Bronchial epithelial cell (primary cell): ENCODE data around the gene ACKR2. TPM values are rescaled to one million over a fixed set of nuclear protein-coding genes. Genes with fewer than 3 reads are reported as not detected.

Experiments used
- DNase-seq: peaks from one replicate; pipeline ENCODE4 v3.0.0-alpha.2; 2010; ENCODE audit warnings: low read depth
- FAIRE-seq: peaks from 2 replicates; lab custom pipeline; 2011; peaks lifted over from hg19 to GRCh38; lab: Jason Lieb, UNC
- H3K27me3 ChIP-seq: 2 replicates; pipeline ENCODE4 v1.5.1; 2011; ENCODE audit warnings: low read length; ENCODE audit not compliant: control insufficient read depth, insufficient read depth
- H3K36me3 ChIP-seq: 2 replicates; pipeline ENCODE4 v1.5.1; 2011; ENCODE audit warnings: low read length; ENCODE audit not compliant: control insufficient read depth, insufficient read depth
- H3K4me3 ChIP-seq: 2 replicates; pipeline ENCODE4 v1.5.1; 2011; ENCODE audit warnings: mild to moderate bottlenecking, low read depth, low read length, control low read depth
- CTCF ChIP-seq: IDR thresholded peaks from 2 replicates; pipeline ENCODE4 v1.5.1; 2011; ENCODE audit warnings: mild to moderate bottlenecking, moderate library complexity, low read length, control low read depth, inconsistent platforms; ENCODE audit not compliant: insufficient read depth, severe bottlenecking
- total RNA-seq: library from RNA; depleted of rRNA; stranded (reverse); fragments of >200 nt; gene quantifications from 2 replicates; pipeline ENCODE4 v1.2.1, GENCODE V29; 2014

ACKR2 gene
- total RNA-seq, 1 donor from 2014 or later = 1.3 TPM

- FAIRE-seq (no peak), DNase-seq (no peak)
- TF ChIP-seq CTCF = no peak
- peaks cover 1% of the 10 kb centered on the region for H3K36me3 ChIP-seq
- H3K27me3 ChIP-seq = no peaks in the 10 kb centered on the region
- H3K4me3 ChIP-seq = peak overlapping the region; percentile 86
These were observed 6.3 kb upstream of the ACKR2 start for GRCh38 chr3:42802876-42803413.

GRCh38 chr3:42803414-42804105 is 5.7 kb upstream of the ACKR2 start:
- DNase-seq = peak; percentile 31
- H3K36me3 ChIP-seq = peaks cover 1% of the 10 kb centered on the region

GRCh38 chr3:42804106-42804830 is 5.0 kb upstream of the ACKR2 start, which contains the start of gene HIGD1A:
Gene HIGD1A, minus strand, starts transcription at chr3:42804490. Its CDS starts 10,237 bp downstream, at chr3:42794253.
- FAIRE-seq = no peak
- peak within 1 kb of the TSS; percentile 86 for H3K4me3 ChIP-seq

More at GRCh38 chr3:42803414-42804105, 5.7 kb upstream of the ACKR2 start:
- Histone ChIP-seq H3K4me3 (peak overlapping the region; percentile 86), H3K27me3 (no peaks in the 10 kb centered on the region)
- no peak for FAIRE-seq
- TF ChIP-seq CTCF = no peak

GRCh38 chr3:42804831-42805132 is 4.5 kb upstream of the ACKR2 start:
- no peaks in the 10 kb centered on the region for H3K27me3 ChIP-seq
- no peak for TF ChIP-seq CTCF
- peak overlapping the region; percentile 86 for H3K4me3 ChIP-seq
- peaks cover 1% of the 10 kb centered on the region for H3K36me3 ChIP-seq
- no peak for FAIRE-seq
- no peak for DNase-seq

More at GRCh38 chr3:42804106-42804830, 5.0 kb upstream of the ACKR2 start, which contains the start of gene HIGD1A:
- peak; percentile 91 for DNase-seq
- no peak for TF ChIP-seq CTCF
- no peaks in the 10 kb centered on the region for H3K27me3 ChIP-seq
- peaks cover 1% of the 10 kb centered on the region for H3K36me3 ChIP-seq

- Histone ChIP-seq H3K27me3 (no peaks in the 10 kb centered on the region), H3K4me3 (peak overlapping the region; percentile 86), H3K36me3 (peaks cover 1% of the 10 kb centered on the region)
- no peak for DNase-seq
- TF ChIP-seq CTCF = no peak
- no peak for FAIRE-seq
These were observed 4.0 kb upstream of the ACKR2 start for GRCh38 chr3:42805141-42805821.
